Right cardiac atrium (tissue), 5 donors: ENCODE measurements around the gene C6orf132. TPM values are rescaled to one million over a fixed set of nuclear protein-coding genes. Genes with fewer than 3 reads are reported as not detected.

Source experiments
- ATAC-seq, 2 donors: fragments of 200-7000 bp; cut with Tn5 transposase; one replicate each; pipeline versions ENCODE4 v1.8.0 to v1.9.1; 2020; ENCODE audit warnings: moderate library complexity in 2 of 2, mild to moderate bottlenecking in 1 of 2
- DNase-seq, 3 donors: peaks; one replicate each; pipeline ENCODE4 v3.0.0-alpha.2; 2020
- H3K27ac ChIP-seq: one replicate; pipeline ENCODE4 v1.5.1; 2013; ENCODE audit warnings: mild to moderate bottlenecking, low read length, control low read depth, moderate library complexity
- H3K27me3 ChIP-seq: one replicate; pipeline ENCODE4 v1.6.1; 2013; ENCODE audit not compliant: control insufficient read depth, insufficient read depth
- H3K4me1 ChIP-seq: one replicate; pipeline ENCODE4 v1.6.1; 2013; ENCODE audit warnings: low read length; ENCODE audit not compliant: control insufficient read depth, insufficient read depth
- H3K4me3 ChIP-seq: one replicate; pipeline ENCODE4 v1.5.1; 2013; ENCODE audit warnings: low read length, control low read depth
- H3K9me3 ChIP-seq: one replicate; pipeline ENCODE4 v1.6.1; 2013; ENCODE audit warnings: low read length; ENCODE audit not compliant: control insufficient read depth
- WGBS: extraction: QIAGEN DNeasy Blood & Tissue Kit; methylation state at CpG from one replicate; pipeline ENCODE4 v1.1.7; 2013; 5-methylcytosine and 5-hydroxymethylcytosine counted together
- intact Hi-C, 4 donors: fragments of 100-400 bp; cut with DNase I; formaldehyde crosslinking; loops; one replicate each; pipeline versions ENCODE4 v1.11.0 to v1.14.0; 2022 to 2023
- polyA plus RNA-seq: library from polyadenylated mRNA; stranded (reverse); fragments of 200-250 nt; gene quantifications from one replicate; pipeline ENCODE4 v1.2.3, GENCODE V29; 2013
- total RNA-seq, 4 donors: library from RNA; stranded (reverse); fragmentation: NEBNext Ultra II Directional; extraction: Animal tissue kit (Norgen Biotek cat#: 25700); gene quantifications; one replicate each; pipeline ENCODE4 v1.2.1, GENCODE V29; 2021
- donor health status: healthy with polysubstance abuse.
- donor health status: DM: no; HTN: yes; CAD: no.
- donor health status: DM: no; HTN: no; CAD: no.
- donor health status: DM: no; HTN: yes; CAD: no; lungs with severe emphysema.
- donor health status: DM: yes; HTN: yes; CAD: no.

Gene C6orf132
- total and polyA plus RNA-seq, 5 donors, result 0.64 to 2.4 (median 1.8) TPM

GRCh38 chr6:42117843-42118161 is 24.6 kb downstream of the C6orf132 start:
- H3K27ac ChIP-seq, result no peak overlapping the region
- ATAC-seq, result no peak
- no peak for DNase-seq
- no peaks in the 10 kb centered on the region for H3K4me1 ChIP-seq
- H3K9me3 ChIP-seq, result no peaks in the 10 kb centered on the region
- no peak overlapping the region for H3K4me3 ChIP-seq
- no peaks in the 10 kb centered on the region for H3K27me3 ChIP-seq
- 75% methylated on average over 3 of the region's 3 CpGs for WGBS
- intact Hi-C loops, result no loop called here

GRCh38 chr6:42113936-42114636 is 28.3 kb downstream of the C6orf132 start:
- no peak for DNase-seq

GRCh38 chr6:42112351-42112750 is 30.1 kb downstream of the C6orf132 start:
- intact Hi-C loops, result no loop called here
- H3K9me3 ChIP-seq, result no peaks in the 10 kb centered on the region
- no peaks in the 10 kb centered on the region for H3K27me3 ChIP-seq
- WGBS, result 95% methylated on average over 1 of the region's 1 CpG
- no peak overlapping the region for H3K27ac ChIP-seq
- no peaks in the 10 kb centered on the region for H3K4me1 ChIP-seq
- H3K4me3 ChIP-seq, result no peak overlapping the region
- no peak for DNase-seq
- ATAC-seq, result no peak

More at GRCh38 chr6:42113936-42114636, 28.3 kb downstream of the C6orf132 start:
- no peak for ATAC-seq
- Histone ChIP-seq H3K4me1 (no peaks in the 10 kb centered on the region), H3K4me3 (no peak overlapping the region), H3K27me3 (no peaks in the 10 kb centered on the region), H3K9me3 (no peaks in the 10 kb centered on the region), H3K27ac (no peak overlapping the region)
- intact Hi-C loops, result no loop called here
- 86% methylated on average over 5 of the region's 5 CpGs for WGBS

GRCh38 chr6:42110683-42111082 is 31.7 kb downstream of the C6orf132 start:
- H3K27me3 ChIP-seq, result no peaks in the 10 kb centered on the region
- 80% methylated on average over 3 of the region's 3 CpGs for WGBS
- no peak for ATAC-seq
- no peaks in the 10 kb centered on the region for H3K4me1 ChIP-seq
- no peak overlapping the region for H3K27ac ChIP-seq
- H3K9me3 ChIP-seq, result no peaks in the 10 kb centered on the region
- DNase-seq, result no peak
- H3K4me3 ChIP-seq, result no peak overlapping the region
- intact Hi-C loops, result no loop called here

- no peaks in the 10 kb centered on the region for H3K27me3 ChIP-seq
- no peaks in the 10 kb centered on the region for H3K9me3 ChIP-seq
- intact Hi-C loops, result no loop called here
- ATAC-seq, result no peak
- H3K27ac ChIP-seq, result no peak overlapping the region
- no peak for DNase-seq
- H3K4me1 ChIP-seq, result peaks cover 3% of the 10 kb centered on the region
- H3K4me3 ChIP-seq, result no peak overlapping the region
- 94% methylated on average over 2 of the region's 2 CpGs for WGBS
Observed at GRCh38 chr6:42108071-42108470, 34.3 kb downstream of the C6orf132 start.

GRCh38 chr6:42106112-42107023 is 36.1 kb downstream of the C6orf132 start:
- no peak for ATAC-seq
- Histone ChIP-seq H3K4me3 (no peak overlapping the region), H3K27ac (no peak overlapping the region), H3K27me3 (no peaks in the 10 kb centered on the region), H3K9me3 (no peaks in the 10 kb centered on the region), H3K4me1 (peaks cover 3% of the 10 kb centered on the region)
- intact Hi-C loops, result no loop called here
- DNase-seq, result no peak
- WGBS, result 81% methylated on average over 19 of the region's 19 CpGs

GRCh38 chr6:42105709-42106108 is 36.7 kb downstream of the C6orf132 start:
- peaks cover 3% of the 10 kb centered on the region for H3K4me1 ChIP-seq
- intact Hi-C loops, result no loop called here
- no peak overlapping the region for H3K4me3 ChIP-seq
- WGBS, result 92% methylated on average over 1 of the region's 1 CpG
- ATAC-seq (no peak), DNase-seq (no peak)
- no peaks in the 10 kb centered on the region for H3K9me3 ChIP-seq
- H3K27ac ChIP-seq, result no peak overlapping the region
- no peaks in the 10 kb centered on the region for H3K27me3 ChIP-seq

- Histone ChIP-seq H3K27me3 (no peaks in the 10 kb centered on the region), H3K4me1 (peaks cover 3% of the 10 kb centered on the region), H3K4me3 (no peak overlapping the region), H3K9me3 (no peaks in the 10 kb centered on the region), H3K27ac (no peak overlapping the region)
- peak in 1 of 2 donors; percentile 2 for ATAC-seq
- intact Hi-C loops, result no loop called here
- 89% methylated on average over 17 of the region's 17 CpGs for WGBS
- DNase-seq, result no peak
Observed at GRCh38 chr6:42105156-42105648, 37.2 kb downstream of the C6orf132 start.

GRCh38 chr6:42104804-42105125 is 37.7 kb downstream of the C6orf132 start:
- H3K27me3 ChIP-seq, result no peaks in the 10 kb centered on the region
- no peak overlapping the region for H3K27ac ChIP-seq
- intact Hi-C loops, result no loop called here
- 28% methylated on average over 16 of the region's 16 CpGs for WGBS
- ATAC-seq (no peak), DNase-seq (no peak)
- H3K9me3 ChIP-seq, result no peaks in the 10 kb centered on the region
- peak overlapping the region; percentile 42 for H3K4me3 ChIP-seq
- peaks cover 3% of the 10 kb centered on the region for H3K4me1 ChIP-seq

- DNase-seq (peak; percentile 73 to 89 (median 88)), ATAC-seq (peak; percentile 73 to 79)
- Histone ChIP-seq H3K9me3 (no peaks in the 10 kb centered on the region), H3K27me3 (no peaks in the 10 kb centered on the region), H3K4me1 (peaks cover 3% of the 10 kb centered on the region), H3K27ac (peak overlapping the region; percentile 21), H3K4me3 (peak overlapping the region; percentile 42)
- intact Hi-C loops, result no loop called here
- 3% methylated on average over 66 of the region's 66 CpGs for WGBS
Observed at GRCh38 chr6:42104095-42104803, 38.2 kb downstream of the C6orf132 start.

GRCh38 chr6:42103753-42104094 is 38.7 kb downstream of the C6orf132 start:
- Histone ChIP-seq H3K27me3 (no peaks in the 10 kb centered on the region), H3K4me3 (no peak overlapping the region), H3K9me3 (no peaks in the 10 kb centered on the region), H3K4me1 (peaks cover 3% of the 10 kb centered on the region), H3K27ac (peak overlapping the region; percentile 21)
- ATAC-seq, result no peak
- whole genome bisulfite sequencing, result 88% methylated on average over 12 of the region's 12 CpGs
- intact Hi-C loops, result no loop called here
- DNase-seq, result no peak
